Stimulated activated CD4-positive, alpha-beta T cell treated with anti-CD3 and anti-CD28 coated beads, Interleukin-15, amount 100 ng/mL, for 1 hour (primary cell): ENCODE data around the gene KCNQ4.
A peak's percentile ranks its signal among the peaks of the same experiment; 100 is the strongest.

Source experiments
- DNase-seq, 2 donors: peaks; one replicate each; pipeline ENCODE4 v3.0.0-alpha.2; 2020; ENCODE audit warnings: low read depth in 1 of 2, low spot score in 1 of 2

Gene KCNQ4

DNA sequence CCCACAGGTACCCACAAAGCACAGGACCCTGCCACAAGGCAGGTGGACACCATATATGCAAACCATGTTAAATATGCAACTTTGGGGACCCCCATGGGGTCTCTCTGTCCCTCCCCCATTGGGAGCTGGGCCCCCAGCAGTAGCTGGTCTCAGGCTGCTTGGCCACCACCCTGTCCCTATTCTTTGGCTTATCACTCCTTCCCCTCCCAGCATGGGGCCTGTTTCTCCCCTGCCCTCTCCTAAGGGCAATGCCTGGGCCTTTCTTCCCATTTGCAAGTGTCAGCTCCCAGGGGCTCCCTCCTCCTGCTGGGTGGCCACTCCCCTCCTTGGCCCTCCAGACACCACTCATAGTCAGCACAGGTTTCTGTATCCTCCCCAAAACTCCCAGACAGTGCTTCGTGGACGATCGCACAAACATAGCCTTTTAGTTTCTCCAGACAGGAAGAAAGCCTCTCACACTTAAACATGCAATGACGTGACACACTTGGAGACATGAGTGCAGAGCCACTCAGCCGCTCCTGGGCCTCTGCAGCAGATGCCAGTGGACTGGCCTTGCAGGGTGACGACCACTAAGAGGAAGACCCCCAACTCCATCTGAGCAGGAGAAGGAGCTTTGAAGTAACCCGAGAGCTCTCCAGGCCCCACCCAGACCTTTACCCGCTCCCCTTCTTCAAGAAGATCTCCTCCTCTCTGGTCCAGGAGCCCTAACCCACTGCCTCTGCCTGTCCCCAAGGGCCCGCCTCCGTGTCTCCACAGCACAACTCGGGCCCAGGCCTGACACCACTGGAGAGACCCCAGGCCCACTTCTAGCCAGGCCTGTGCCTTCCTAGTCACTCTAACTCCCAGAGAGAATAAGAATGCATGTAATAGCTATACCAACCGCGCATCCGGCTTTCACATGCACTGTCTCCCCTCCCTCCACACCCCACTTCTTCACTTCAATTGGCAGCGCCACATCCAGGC is 55.7 kb downstream of the KCNQ4 start:
- DNase-seq, result no peak

DNA sequence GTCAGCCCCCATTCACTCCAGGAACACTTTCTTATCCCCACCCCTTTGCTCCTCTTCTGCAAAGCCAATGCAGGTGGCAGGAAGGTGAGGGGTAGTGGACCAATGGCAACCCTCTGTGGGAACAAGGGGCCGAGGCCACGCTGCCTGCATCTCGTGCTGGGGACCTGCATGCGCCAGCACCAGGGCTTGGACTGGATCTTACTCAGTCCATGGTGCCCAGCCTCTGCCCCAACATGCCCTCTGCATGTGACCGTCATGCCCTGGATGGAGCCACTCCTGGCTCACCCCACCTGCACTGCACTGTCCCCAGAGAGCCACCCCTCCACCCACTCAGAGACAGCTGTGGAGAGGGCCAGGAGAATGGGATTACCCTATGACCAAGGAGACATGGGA is 56.4 kb downstream of the KCNQ4 start:
- DNase-seq, result no peak

- no peak for DNase-seq
Measured at GRCh38 chr1:40840526-40841323, 57.1 kb downstream of the KCNQ4 start.

DNA sequence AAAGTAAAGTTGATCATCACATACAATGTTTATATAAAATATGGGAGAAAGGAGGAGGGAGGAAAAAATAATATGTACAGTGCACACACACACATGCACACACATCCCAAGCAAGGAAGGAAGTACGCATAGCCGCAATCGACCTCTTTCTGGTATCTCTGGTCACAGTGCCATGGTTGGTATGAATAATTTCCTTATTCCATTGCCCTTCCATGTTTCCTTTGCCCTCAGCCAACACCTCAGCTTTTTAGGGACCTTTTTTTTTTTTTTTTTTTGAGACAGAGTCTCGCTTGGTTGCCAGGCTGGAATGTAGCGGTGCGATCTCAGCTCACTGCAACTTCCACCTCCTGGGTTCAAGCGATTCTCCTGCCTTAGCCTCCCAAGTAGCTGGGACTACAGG is 58.0 kb downstream of the KCNQ4 start:
- DNase-seq, result no peak

DNA sequence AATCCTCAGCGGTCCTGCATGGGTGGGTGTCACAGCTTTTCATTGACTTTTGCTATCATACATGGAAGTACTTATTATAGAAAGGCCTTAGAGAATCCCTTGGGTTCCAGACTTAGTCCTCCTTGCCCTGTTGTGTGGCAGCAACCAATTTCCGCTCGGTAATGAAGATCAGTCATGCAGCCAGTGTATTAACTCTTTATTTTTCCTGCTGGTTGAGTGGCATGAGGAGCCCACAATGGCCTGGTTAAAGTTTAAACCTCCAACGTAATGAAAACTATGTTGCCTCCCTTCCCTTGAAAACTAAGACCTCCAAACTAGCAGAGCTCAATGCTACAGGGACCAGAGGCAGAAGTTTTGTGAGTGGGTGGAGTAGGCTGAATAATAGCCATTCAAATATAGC is 58.6 kb downstream of the KCNQ4 start:
- DNase-seq, result no peak

DNA sequence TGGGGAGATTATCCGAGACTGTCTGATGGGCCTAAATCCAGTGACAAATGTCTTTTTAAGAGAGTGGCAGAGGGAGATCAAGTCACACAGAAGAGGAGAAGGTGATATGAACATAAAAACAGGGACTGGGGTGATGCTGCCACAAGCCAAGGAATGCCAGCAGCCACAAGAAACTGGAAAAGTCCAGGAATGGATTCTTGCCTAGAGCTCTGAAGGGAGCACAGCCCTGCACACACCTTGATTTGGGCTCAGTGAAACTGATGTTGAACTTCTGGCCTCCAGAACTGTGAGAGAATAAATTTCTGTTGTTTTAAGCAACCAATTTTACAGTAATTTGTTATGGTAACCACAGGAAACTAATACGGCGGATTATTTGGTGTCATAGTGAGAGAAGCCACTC is 59.1 kb downstream of the KCNQ4 start:
- DNase-seq, result no peak

- DNase-seq, result no peak
Measured at GRCh38 chr1:40844079-40844478, 60.5 kb downstream of the KCNQ4 start.

DNA sequence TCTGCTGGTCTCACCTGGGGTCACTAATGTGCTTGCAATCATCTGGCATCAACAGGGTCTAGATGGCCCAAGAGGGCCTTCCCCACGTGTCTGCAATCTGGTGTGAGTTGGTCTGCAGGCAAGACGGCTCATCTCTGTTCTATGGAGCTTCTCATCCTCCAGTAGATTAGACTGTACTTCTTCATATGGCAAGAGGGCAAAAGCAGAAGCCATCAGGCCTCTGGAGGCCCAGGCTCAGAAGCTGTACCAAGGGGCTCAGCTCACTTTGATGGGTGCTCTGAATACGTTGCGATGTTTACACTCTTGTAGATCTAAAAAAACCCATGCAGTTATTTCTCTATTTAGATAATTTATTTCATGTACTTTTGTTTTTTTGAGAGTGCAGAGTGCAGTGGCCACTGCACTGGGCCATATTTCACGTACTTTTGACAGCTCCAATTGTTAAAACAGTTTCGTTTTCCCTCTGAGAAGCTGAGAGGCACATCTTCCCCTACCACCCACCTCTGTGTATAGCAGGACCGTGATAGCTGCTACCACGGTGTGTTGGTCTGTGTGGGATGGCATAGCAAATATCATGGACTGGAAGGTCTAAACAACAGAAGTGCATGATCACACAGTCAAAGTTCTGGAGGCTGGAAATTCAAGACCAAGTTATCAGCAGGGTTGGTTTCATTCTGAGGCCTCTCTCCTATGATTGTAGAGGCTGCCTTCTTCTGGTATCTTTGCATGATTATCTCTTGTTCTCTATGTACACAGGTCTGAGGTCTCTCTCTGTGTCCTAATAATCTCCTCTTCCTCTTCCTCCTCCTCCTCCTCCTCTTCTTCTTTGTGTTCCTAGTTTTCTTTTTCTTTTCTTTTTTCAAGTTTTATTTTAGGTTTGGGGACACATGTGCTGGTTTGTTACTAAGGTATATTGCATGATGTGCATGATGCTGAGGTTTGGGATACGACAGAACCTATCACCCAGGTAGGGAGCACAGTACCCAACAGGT is 61.6 kb downstream of the KCNQ4 start:
- no peak for DNase-seq

DNA sequence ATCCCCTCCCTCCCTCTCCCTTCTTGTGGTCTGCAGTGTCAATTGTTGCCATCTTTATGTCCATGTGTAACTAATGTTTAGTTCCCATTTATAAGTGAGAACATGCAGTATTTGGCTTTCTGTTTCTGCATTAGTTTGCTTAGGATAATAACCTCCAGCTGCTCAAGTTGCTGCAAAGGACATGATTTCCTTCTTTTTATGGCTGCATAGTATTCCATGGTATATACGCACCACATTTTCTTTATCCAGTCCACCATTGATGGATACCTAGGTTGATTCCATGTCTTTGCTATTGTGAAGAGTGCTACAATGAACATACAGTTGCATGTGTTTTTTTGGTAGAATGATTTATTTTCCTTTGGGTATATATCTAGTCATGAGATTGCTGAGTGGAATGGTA is 62.3 kb downstream of the KCNQ4 start:
- no peak for DNase-seq

GRCh38 chr1:40847023-40847745 is 63.6 kb downstream of the KCNQ4 start:
- no peak for DNase-seq

- DNase-seq, result no peak
Measured at GRCh38 chr1:40848530-40849189, 65.1 kb downstream of the KCNQ4 start.

DNA sequence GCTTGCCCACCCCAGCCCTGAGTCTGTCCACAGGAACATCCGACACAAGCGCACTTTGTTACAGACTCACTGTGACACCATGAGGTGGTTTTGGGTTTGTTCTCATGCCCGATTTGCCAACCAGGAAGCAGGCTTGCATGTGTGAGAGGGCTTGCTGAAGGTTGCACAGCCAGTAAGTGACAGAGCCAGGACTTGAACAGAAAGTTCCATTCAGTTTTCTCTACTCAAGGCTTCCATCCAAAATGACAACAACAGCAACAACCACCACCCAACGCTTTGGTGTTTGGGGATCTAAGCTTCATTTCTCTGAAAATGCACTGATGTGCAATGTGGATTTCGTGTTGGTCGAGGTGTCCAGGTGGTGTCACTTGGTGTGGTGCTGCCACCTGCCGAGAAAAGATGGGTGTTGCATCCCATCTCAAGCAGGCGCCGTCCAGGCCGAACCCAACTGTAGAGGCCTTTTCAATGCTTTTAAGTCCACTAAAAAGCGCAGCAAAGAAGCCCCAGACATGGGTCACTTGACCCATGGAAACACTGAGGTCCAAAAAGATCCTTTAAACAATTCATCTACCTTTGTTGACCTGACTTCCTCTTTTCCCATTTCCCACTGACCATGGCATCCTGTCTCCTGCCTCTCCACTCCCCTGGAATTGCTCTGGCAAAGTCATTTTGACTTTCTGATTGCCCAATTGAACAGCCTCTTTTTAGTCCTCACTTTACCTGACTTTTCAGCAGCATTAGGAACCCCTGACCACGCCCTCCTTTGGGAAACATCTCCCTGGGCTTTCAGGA is 66.4 kb downstream of the KCNQ4 start:
- peak; percentile 62 to 68 for DNase-seq

DNA sequence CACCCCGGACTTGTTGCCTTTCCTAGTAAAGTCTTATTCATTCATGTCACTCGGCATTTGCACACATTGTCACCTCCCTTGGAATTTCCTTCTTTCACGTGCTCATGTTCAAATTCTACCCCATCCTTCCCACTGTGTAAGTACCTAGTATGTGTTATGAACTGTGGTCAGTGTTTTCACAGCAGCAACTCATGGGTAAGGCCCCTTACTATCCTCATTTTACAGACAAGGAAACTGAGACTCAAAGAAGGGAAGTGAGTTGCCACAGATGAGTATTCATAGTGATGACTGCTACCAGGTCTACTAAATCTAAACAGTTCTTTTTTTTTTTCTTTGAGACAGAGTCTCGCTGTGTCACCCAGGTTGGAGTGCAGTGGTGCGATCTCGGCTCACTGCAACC is 68.1 kb downstream of the KCNQ4 start:
- no peak for DNase-seq

- no peak for DNase-seq
Measured at GRCh38 chr1:40853113-40853884, 69.7 kb downstream of the KCNQ4 start.

DNA sequence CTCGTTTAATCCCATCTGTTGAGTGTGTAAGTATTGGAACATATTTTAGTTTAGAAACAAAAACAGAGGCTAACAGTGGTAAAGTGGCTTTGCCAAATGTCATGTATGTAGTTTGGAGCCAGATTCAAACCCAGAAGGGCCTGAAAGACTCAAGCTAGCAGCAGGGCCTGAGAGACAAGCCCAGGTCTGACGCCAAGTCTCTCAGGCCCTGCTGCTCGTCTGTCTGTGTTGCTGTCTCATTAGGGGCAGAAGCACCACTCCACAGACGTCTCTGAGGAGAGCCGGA is 70.2 kb downstream of the KCNQ4 start:
- no peak for DNase-seq

- DNase-seq, result no peak
Measured at GRCh38 chr1:40855513-40855912, 71.9 kb downstream of the KCNQ4 start.

GRCh38 chr1:40856116-40856515 is 72.5 kb downstream of the KCNQ4 start:
- no peak for DNase-seq

GRCh38 chr1:40856656-40857302 is 73.2 kb downstream of the KCNQ4 start:
- DNase-seq, result no peak
